Measurements from ENCODE around the gene LCT. TPM values are rescaled to one million over a fixed set of nuclear protein-coding genes. Genes with fewer than 3 reads are reported as not detected.
"Not testable (repeated sequence)": the region's sequence is repeated elsewhere in the genome, so short reads cannot be mapped to it uniquely, and the experiment has no call there.

LCT gene
- polyA plus RNA-seq, 3 donors = not detected

GRCh38 chr2:135882415-135882814 lies 45.4 kb upstream of the LCT start:
- Histone ChIP-seq H3K4me2 (replicated peaks; ENCODE audit: extremely low read depth, low read length, poor library complexity, severe bottlenecking) (no peak overlapping the region), H3K4me3 (replicated peaks in 1 of 3; ENCODE audit: low read depth in 2 of 3, low read length in 3 of 3) (no peak overlapping the region), H3K27me3 (ENCODE audit: control insufficient read depth in 2 of 2, insufficient read depth in 2 of 2, low read length in 2 of 2) (no peaks in the 10 kb centered on the region), H3K4me1 (ENCODE audit: control insufficient read depth in 1 of 2, insufficient read depth in 2 of 2, low read length in 2 of 2) (no peaks in the 10 kb centered on the region), H3K36me3 (replicated peaks in 1 of 2; ENCODE audit: control insufficient read depth in 1 of 2, insufficient read depth in 2 of 2, low read length in 2 of 2) (no peaks in the 10 kb centered on the region), H3K79me2 (ENCODE audit: insufficient read depth, low read length) (no peaks in the 10 kb centered on the region), H2AFZ (ENCODE audit: insufficient read depth, low read depth, low read length, poor library complexity, severe bottlenecking) (no peak overlapping the region), H3K27ac (ENCODE audit: low read depth in 1 of 2, low read length in 2 of 2) (no peak overlapping the region), H3K9me3 (replicated peaks in 1 of 2; ENCODE audit: control insufficient read depth in 1 of 2, insufficient read depth in 1 of 2, low read length in 2 of 2) (no peaks in the 10 kb centered on the region), H3K9ac (ENCODE audit: insufficient read depth, low read length, poor library complexity, severe bottlenecking) (no peak overlapping the region), H4K20me1 (ENCODE audit: insufficient read depth, low read length) (no peaks in the 10 kb centered on the region)
- peaks cover 0 to 2% (median 0%) of the 10 kb centered on the region in 7 donors for H3K9me3 Mint-ChIP-seq
- no peaks in the 10 kb centered on the region for H3K36me3 Mint-ChIP-seq
- WGBS (ENCODE audit: insufficient coverage) = 94% methylated on average over 3 of the region's 3 CpGs
- H3K4me3 Mint-ChIP-seq = no peak overlapping the region
- H3K27me3 Mint-ChIP-seq (ENCODE audit: low read depth in 3 of 3) = peaks cover under 1 to 2% (median 1%) of the 10 kb centered on the region in 3 donors
- intact Hi-C loops (cut with micrococcal nuclease) = loop anchor here in 1 of 2 donors (10.0 kb wide), 1 partner anchor 138 kb away; the partner anchor contains the start of gene UBXN4
- no peak for TF ChIP-seq CTCF (IDR thresholded peaks at IDR 0.05)
- no peak for DNase-seq
- H3K27ac Mint-ChIP-seq = no peak overlapping the region
- H3K4me1 Mint-ChIP-seq = no peaks in the 10 kb centered on the region

- H3K4me3 Mint-ChIP-seq = peak overlapping the region; percentile 88 to 89
Measured at GRCh38 chr2:135876770-135877169, 39.8 kb upstream of the LCT start.

More at GRCh38 chr2:135876770-135877169, 39.8 kb upstream of the LCT start:
- Histone ChIP-seq H3K4me3 (replicated peaks in 1 of 3; ENCODE audit: low read depth in 2 of 3, low read length in 3 of 3) (peak overlapping the region; percentile 52 to 81 (median 77)), H3K4me1 (ENCODE audit: control insufficient read depth in 1 of 2, insufficient read depth in 2 of 2, low read length in 2 of 2) (peaks cover 12 to 15% of the 10 kb centered on the region in 2 donors), H3K79me2 (ENCODE audit: insufficient read depth, low read length) (peaks cover 44% of the 10 kb centered on the region), H3K4me2 (replicated peaks; ENCODE audit: extremely low read depth, low read length, poor library complexity, severe bottlenecking) (peak overlapping the region; percentile 82), H2AFZ (ENCODE audit: insufficient read depth, low read depth, low read length, poor library complexity, severe bottlenecking) (peak overlapping the region; percentile 92), H3K9ac (ENCODE audit: insufficient read depth, low read length, poor library complexity, severe bottlenecking) (peak overlapping the region; percentile 82), H3K27ac (ENCODE audit: low read depth in 1 of 2, low read length in 2 of 2) (peak overlapping the region in 1 of 2 donors; percentile 1)
- DNase-seq; H3K36me3 ChIP-seq (replicated peaks in 1 of 2; ENCODE audit: control insufficient read depth in 1 of 2, insufficient read depth in 2 of 2, low read length in 2 of 2); H3K27me3 ChIP-seq (ENCODE audit: control insufficient read depth in 2 of 2, insufficient read depth in 2 of 2, low read length in 2 of 2); H3K9me3 ChIP-seq (replicated peaks in 1 of 2; ENCODE audit: control insufficient read depth in 1 of 2, insufficient read depth in 1 of 2, low read length in 2 of 2); intact Hi-C loops (cut with micrococcal nuclease); H3K9me3 Mint-ChIP-seq; H3K36me3 Mint-ChIP-seq; H3K27me3 Mint-ChIP-seq (ENCODE audit: low read depth in 3 of 3); H4K20me1 ChIP-seq (ENCODE audit: insufficient read depth, low read length): not testable (repeated sequence)
- H3K4me1 Mint-ChIP-seq = peaks cover 22% of the 10 kb centered on the region
- H3K27ac Mint-ChIP-seq = peak overlapping the region in 6 of 7 donors; percentile 26 to 90 (median 75)
- 73% methylated on average over 9 of the region's 15 CpGs for WGBS (ENCODE audit: insufficient coverage)

Data from CD14-positive monocyte (primary cell).